Measurements from ENCODE around the gene TNP2.
"Not testable (repeated sequence)": the region's sequence is repeated elsewhere in the genome, so short reads cannot be mapped to it uniquely, and the experiment has no call there.

TNP2 gene

DNA sequence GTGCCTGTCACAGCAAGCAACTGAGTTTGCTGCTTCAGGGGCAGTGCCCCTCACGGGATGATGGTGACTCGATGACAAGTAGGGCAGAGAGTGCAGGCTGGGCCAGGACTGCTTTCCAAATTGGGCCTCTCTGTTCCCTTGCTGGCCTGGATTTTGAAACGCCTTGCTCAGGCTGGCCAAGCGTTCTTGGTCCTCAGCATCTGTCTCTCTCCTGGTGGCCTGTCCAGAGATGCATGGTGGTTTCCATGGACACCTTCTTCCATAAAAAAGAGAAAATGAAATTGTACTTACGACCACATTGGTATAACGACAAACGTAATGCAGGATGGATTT is 31.4 kb upstream of the TNP2 start:
- DNase-seq (ENCODE audit: low read depth, low spot score), result no peak

GRCh38 chr16:11299865-11300559 is 30.9 kb upstream of the TNP2 start:
- DNase-seq (ENCODE audit: low read depth, low spot score), result no peak

GRCh38 chr16:11298950-11299547 is 29.9 kb upstream of the TNP2 start:
- not testable (repeated sequence) for DNase-seq (ENCODE audit: low read depth, low spot score)

- DNase-seq (ENCODE audit: low read depth, low spot score), result no peak
Observed at GRCh38 chr16:11298143-11298900, 29.2 kb upstream of the TNP2 start.

DNA sequence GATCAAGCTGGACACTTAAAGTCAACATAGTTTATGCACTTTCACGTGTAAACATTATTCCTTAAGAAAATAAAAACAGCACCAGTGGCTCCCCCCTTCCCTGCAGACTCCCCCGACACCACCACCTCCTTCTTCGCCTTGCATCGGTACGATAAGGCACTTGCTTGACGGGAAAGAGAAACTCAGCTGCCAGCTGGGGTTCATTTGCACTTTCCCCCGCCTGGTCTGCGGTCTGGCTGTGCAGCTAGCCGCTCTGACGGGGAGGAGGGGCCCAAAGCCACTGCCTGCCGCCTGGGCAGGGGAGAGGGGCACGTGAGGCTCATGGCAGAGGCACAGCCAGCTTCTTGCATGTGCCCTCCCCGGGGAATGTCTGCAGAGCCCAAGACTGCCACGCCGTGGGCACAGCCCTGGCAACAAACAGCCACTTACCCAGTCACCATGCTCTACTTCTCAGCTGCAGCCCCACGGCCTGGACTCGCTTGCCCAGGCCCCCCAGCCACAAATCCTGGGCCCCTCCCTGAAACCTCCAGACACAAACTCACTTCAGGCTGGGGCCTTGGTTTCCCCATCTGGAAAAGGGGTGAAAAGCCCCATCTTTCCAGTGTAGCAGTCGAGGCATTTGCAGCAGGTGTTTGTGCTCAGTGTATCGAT is 28.5 kb upstream of the TNP2 start:
- no peak for DNase-seq (ENCODE audit: low read depth, low spot score)

DNA sequence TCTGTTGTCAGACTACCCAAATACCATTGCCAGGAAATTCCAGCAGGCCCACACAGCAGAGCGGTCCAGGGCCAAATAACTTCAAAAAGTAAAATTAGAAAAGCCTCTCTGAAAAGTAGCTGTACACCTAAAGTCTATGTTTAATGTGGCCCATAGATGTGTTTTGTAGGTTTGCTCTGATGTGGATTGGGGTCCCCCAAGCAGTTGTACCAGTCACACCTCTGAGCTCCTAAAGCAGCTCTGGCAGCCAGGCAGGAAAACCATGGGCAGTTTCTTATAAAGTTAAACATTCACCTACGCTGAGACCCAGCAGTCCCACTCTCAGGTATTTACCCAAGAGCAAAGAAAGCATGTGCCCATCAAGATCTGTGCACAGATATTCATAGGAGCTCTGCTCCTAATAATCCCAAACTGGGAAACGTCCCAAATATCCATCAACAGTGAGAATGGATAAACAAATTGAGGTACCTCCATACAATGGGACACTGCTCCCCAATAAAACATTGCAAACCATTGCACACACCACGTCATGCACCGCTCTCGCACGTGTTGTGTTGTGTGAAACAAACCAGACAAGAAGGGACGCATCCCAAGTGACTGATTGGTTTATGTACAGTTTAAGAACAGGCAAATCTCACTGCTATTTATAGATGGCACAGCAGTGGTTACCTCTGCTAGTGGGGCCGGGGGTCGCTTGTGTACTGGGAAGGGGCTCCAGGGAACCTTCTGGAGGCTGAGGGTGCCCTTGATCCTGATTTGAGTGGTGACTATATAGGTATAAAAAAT is 27.8 kb upstream of the TNP2 start:
- no peak for DNase-seq (ENCODE audit: low read depth, low spot score)

- DNase-seq (ENCODE audit: low read depth, low spot score), result no peak
Observed at GRCh38 chr16:11296351-11296705, 27.2 kb upstream of the TNP2 start.

- DNase-seq (ENCODE audit: low read depth, low spot score), result no peak
Observed at GRCh38 chr16:11295672-11296071, 26.5 kb upstream of the TNP2 start.

DNA sequence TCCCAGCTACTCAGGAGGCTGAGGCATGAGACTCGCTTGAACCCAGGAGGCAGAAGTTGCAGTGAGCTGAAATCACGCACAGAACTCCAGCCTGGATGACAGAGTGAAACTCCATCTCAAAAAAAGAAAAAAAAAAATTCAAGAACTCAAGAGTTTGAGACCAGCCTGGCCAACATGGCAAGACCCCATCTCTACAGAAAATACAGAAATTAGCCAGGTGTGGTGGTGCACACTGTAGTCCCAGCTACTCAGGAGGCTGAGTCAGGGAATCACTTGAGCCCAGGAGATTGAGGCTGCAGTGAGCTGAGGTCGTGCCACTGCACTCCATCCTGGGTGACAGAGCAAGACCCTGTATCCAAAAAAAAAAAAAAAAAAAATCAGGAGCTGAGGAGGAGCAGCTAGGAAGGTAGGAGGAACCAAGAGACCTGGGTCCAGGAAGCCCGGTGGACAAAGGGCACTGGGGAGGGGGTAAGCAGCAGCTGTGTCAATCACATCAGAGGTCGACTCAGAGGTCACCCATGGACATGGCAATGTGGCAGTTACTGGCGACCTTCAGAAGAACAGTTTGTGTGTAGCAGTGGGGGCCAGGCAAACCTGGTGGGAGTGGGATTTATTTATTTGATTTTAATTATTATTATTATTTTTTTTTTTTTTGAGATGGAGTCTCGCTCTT is 23.1 kb upstream of the TNP2 start:
- DNase-seq (ENCODE audit: low read depth, low spot score), result no peak

GRCh38 chr16:11291091-11291703 is 22.1 kb upstream of the TNP2 start:
- DNase-seq (ENCODE audit: low read depth, low spot score), result no peak

- DNase-seq (ENCODE audit: low read depth, low spot score), result no peak
Observed at GRCh38 chr16:11290102-11290893, 21.2 kb upstream of the TNP2 start.

DNA sequence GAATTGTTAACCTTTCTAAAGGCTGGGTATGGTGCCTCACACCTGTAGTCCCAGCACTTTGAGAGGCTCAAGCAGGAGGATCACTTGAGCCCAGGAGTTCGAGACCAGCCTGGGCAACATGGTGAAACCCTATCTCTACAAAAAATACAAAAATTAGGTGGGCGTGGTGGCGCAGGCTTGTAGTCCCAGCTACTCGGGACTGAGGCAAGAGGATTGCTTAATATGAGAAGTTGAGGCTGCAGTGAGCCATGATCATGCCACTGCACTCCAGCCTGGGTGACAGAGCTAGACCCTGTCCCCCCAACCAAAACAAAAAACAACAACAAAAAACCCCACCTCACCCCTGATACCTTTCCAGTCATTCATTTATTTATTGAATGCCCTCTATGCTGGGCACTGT is 20.6 kb upstream of the TNP2 start:
- DNase-seq (ENCODE audit: low read depth, low spot score), result not testable (repeated sequence)

DNA sequence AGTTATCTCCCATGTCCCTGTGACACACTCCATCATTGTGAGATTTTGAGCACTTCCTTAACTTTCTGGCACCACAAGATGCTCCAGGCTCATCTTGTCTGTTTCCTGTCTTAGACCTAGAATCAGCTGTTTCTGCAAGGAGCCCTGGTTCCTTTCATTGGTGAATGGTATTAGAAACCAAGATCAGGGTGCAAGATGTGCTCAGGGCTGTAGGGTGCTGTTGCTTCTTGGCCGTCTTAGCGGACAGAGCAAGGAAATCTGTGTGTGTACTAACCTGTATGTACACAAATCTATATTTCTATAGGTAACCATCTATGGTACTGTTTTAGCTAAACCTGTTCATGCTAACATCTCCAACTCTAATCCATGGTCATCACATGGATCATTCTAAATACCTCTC is 20.1 kb upstream of the TNP2 start:
- DNase-seq (ENCODE audit: low read depth, low spot score), result no peak

GRCh38 chr16:11285842-11286241 is 16.7 kb upstream of the TNP2 start:
- DNase-seq (ENCODE audit: low read depth, low spot score), result no peak

- no peak for DNase-seq (ENCODE audit: low read depth, low spot score)
Observed at GRCh38 chr16:11283820-11284248, 14.7 kb upstream of the TNP2 start.

DNA sequence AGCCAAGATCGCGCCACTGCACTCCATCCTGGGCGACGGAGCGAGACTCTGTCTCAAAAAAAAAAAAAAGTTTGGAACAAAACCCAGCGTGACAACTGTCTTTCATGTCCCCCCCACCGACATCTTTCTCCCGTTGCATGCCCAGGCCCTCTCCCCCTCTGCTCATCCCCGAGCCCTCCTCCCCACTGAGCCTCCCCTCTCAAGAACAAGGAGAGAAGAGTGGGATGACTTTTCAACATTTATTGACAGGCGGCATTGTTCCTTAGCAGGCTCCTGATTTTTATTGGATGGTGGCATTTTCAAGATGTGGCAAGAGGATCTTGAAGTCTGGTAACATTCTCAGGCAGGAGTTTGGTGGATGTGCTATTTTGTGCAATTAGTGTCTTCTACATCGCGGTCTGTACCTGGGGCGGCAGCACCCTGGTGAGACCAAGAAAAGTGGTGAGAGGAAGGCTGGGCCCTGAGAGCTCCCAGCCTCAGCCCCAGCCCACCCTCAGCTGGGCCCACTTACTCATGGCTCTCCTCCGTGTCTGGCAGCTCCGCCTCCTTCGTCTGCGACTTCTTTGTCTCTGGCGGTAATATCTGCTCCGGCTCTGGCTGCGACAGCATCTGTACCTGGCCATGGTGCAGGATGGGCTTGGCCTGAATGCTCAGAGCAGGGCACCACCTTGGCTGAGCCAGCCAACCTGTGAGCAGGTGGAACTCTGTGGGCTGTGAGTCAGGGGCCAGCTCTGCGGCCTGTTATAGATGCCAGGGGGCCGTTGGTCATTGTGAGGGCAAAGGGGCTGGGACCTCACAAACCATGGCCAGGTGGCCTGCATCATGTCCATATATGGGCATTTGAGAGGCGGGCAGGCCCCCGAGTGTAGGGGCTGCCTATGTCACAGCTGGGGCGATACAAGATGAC is 11.7 kb upstream of the TNP2 start, which contains the start of gene PRM1:
PRM1 (minus strand) TSS at position 715 of the 907 bp plus-strand sequence; CDS start at position 623, 92 bp downstream.
- no peak for DNase-seq (ENCODE audit: low read depth, low spot score)

- no peak for DNase-seq (ENCODE audit: low read depth, low spot score)
Observed at GRCh38 chr16:11278681-11279628, 9.8 kb upstream of the TNP2 start.
